ENCODE measurements around the gene PLXNB1.
"Not testable (repeated sequence)": the region's sequence is repeated elsewhere in the genome, so short reads cannot be mapped to it uniquely, and the experiment has no call there.

Gene PLXNB1

GRCh38 chr3:48402907-48403306 is 27.0 kb downstream of the PLXNB1 start:
- DNase-seq = no peak

DNA sequence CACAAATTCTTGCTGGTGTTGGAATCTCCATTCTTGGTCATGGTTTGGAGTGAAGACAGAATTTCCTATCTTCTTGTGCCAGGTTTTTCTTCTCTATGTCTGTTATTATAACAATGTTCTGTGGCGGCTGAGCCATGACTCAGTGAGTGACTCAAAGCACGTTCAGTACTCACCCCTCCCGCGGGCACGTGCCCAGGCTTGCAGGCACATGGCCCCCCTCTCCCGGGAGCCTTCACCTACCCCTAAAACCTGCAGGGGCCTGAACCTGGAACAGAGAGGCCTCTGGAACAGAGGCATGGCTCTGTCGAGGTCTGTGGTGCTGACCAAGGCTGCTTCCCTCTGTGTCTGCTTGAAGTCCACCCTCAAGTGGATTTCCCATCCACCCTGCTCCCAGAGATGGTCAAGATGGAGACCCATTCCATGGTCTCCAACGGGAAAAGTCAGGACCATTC is 27.6 kb downstream of the PLXNB1 start:
- DNase-seq = no peak

- DNase-seq = not testable (repeated sequence)
Observed at GRCh38 chr3:48401434-48401901, 28.4 kb downstream of the PLXNB1 start.

DNA sequence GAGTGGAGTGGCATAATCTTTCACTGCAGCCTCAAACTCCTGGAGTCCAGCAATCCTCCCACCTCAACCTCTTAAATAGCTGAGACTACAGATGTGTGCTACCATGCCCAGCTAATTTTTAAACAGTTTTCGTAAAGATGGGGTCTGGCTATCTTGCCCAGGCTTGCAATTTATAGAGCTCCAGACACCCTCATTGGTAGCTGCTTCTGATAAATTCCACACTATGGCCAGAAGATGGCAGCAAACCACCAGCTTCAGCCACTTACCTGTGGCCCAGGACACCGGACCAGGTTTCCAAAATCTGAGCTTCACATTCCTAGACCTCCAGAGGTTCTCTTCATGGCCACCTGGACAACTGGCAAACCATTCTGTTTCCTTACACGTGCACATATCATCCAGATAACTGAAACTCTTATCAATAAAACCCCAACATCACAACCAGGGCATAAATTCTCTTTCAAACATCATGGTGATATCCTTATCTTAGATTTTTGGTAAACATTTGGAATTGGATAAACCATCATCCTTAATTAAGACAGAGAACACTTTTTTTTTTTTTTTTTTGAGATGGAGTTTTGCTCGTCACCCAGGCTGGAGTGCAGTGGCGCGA is 29.0 kb downstream of the PLXNB1 start:
- DNase-seq = peak; percentile 15 to 37 (median 30)

- no peak for DNase-seq
Observed at GRCh38 chr3:48399387-48400172, 30.3 kb downstream of the PLXNB1 start.

GRCh38 chr3:48398701-48399386 is 31.0 kb downstream of the PLXNB1 start:
- no peak for DNase-seq

DNA sequence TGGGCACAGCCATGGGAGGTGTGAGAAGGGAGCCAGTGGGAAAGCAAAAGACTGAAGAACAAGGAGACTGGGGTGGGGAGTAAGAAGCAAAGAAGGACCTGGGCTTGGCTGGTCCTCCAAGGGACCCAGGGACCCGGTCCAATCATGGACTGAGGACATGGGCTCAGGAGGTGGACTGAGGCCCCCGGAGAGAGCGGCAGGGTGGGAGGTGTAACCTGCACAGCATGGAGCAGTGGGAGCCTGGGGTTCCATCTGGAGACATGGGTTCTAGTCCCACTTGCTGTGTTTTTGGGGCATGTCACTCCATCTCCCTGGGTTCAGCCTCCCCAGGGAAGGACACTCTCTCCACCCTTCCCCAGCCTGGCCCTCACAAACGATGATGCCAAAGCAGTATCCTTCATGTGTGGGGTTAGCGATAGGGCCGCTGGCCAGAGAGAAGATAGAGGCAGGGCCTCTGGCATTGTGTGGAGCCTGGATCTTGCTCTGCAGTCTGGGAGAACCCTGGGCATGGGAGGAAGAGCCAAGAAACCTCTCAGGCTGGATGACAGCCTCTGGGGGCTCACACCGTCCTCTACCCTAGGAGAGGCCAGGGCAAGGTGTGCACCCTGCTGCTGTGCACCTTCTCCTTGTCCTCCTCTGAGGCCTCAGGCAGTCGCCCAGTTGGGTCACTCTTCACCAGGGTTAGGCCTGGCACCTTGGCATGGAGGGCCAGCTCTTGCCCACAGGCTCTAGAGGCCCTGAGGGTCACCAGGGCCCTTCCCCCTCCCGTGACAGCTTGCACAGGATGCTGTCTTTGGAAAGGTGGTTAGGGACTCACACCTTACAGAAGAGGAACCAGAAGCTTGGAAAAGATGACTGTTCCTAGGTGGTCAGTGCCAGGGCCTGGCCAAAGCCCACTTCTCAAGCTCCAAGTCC is 31.9 kb downstream of the PLXNB1 start:
- no peak for DNase-seq

DNA sequence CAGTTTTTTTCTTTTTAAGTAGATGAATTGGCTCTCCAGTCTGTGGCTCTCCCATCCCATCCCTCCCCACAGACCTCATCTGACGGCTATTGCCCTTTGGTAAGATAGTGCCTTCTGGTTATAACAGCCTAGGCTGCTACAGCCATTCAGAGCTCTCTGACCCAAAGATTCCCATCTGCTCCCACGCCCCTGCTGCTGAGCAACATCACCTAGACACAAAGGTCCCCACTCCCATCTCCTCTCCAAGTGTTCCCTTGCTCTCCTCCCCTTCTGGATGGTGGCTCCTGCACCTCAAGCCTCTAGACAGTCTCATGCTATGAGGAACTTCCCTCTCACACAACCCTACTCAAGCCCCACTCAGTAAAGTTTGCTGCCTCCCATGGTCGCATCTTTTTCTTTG is 34.2 kb downstream of the PLXNB1 start:
- no peak for DNase-seq

DNA sequence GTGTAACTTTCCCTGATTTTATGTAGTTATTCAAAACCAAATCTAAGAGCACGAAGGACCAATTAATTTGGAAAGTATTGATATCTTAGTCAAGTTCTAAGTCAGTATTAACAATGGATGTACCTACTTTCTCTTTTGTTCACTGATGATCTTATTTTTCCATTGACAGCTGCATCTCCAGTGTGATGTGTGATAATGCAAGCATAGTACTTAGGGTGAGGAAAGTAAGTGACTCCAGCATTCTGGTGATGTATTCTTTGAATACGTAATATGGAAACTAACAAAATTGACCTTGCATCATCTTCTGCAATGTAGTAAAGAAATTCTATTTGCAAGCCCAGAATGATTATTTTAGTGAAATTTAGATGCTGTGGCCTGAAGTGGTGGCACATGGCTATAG is 35.5 kb downstream of the PLXNB1 start:
- no peak for DNase-seq

- no peak for DNase-seq
Observed at GRCh38 chr3:48388966-48389365, 40.9 kb downstream of the PLXNB1 start.

DNA sequence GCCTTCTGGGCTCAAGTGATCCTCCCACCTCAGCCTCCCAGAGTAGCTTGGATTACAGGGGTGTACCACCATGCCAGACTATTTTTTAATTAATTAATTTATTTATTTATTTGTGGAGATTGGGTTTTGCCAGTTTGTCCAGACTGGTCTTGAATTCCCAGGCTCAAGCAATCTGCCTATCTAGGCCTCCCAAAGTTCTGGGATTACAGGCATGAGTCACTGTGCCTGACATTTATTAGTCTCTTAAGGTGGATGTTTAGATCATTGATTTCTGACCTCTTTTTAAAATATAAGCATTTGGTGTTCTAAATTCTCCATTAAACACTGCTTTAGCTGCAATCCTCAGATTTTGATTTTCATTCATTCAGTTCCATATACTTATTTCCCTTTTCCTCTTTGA is 42.3 kb downstream of the PLXNB1 start:
- no peak for DNase-seq

DNA sequence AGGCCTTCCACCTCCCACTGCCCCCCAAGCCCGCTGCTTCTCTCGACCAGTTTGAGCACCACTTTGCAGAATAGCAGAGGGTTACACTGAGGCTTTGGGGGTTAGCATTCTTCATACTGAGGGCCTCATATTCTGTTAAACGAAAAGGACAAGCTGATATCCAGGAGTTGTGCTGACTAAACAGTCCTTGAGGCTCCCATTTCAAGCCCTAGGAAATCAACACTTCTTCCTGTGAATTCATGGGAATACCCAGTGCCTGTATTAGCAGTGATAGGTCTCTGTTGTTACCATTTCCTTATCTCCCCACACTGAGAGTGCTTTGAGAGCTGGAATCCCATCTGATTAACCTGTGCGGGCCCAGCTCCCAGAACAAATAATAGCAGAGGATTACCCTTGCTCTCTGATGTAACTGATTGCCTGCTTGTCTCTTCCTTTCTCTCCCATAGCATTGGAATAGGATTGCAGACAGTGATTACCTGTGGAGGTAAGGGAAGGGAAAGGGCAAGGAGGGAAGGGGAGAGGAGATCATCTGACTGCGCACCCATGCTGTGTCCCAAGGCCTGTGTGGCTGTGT is 56.9 kb downstream of the PLXNB1 start:
- no peak for DNase-seq

GRCh38 chr3:48372377-48372770 is 57.5 kb downstream of the PLXNB1 start:
- DNase-seq = no peak

DNA sequence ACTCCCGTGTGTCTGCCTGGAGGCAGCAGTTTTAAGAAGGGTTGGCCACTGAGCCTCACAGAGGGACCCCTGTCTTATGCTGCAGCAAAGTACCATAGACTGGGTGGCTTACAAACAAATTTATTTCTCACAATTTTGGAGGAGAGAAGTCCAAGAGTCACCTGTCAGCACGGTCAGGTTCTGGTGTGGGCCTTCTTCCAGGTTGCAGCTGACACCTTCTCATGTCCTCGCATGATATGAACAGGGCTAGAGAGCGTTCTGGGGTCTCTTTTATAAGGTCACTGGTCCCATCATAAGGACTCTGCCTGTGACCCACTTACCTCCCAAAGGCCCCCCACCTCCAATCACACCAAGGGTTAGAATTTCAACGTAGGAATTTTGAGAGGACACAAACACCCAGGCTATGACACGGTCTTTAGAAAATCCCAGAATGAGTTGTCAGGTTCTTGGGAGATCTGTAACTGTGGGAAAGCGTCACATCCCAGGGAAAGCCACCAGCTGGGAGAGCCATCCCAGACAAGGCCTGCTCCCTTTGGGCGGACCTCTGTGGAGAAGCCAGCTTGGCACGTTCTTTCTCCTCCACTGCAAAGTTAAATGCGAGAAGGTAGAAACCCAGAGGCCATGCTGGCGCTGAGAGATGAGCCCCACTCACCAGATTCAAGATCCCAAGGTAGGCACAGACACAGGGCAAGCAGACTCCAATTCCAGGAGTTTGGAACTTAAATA is 58.1 kb downstream of the PLXNB1 start, which contains the start of gene FBXW12:
TSS of gene FBXW12 (plus strand) at position 569 of the 726 bp plus-strand sequence. CDS start 549 bp downstream, outside the sequence.
- no peak for DNase-seq

GRCh38 chr3:48370333-48370713 is 59.6 kb downstream of the PLXNB1 start:
- DNase-seq = no peak

- no peak for DNase-seq
Observed at GRCh38 chr3:48369693-48370332, 60.1 kb downstream of the PLXNB1 start.

- DNase-seq = no peak
Observed at GRCh38 chr3:48367201-48367600, 62.7 kb downstream of the PLXNB1 start.

- no peak for DNase-seq
Observed at GRCh38 chr3:48364840-48365239, 65.0 kb downstream of the PLXNB1 start.

- no peak for DNase-seq
Observed at GRCh38 chr3:48361928-48362327, 68.0 kb downstream of the PLXNB1 start.

- DNase-seq = no peak
Observed at GRCh38 chr3:48356419-48356818, 73.5 kb downstream of the PLXNB1 start.

GRCh38 chr3:48353987-48354386 is 75.9 kb downstream of the PLXNB1 start:
- no peak for DNase-seq

Data from activated CD4-positive, CD25-positive, alpha-beta regulatory T cell (primary cell).